CD4-positive, alpha-beta T cell treated with Interferon alpha-2 for 1 hour (primary cell): ENCODE results near the gene TMEM163.
A peak's percentile ranks its signal among the peaks of the same experiment; 100 is the strongest.
"Not testable (repeated sequence)": the region's sequence is repeated elsewhere in the genome, so short reads cannot be mapped to it uniquely, and the experiment has no call there.

Experiments used
- DNase-seq, 2 donors: peaks; one replicate each; pipeline ENCODE4 v3.0.0-alpha.2; 2020 to 2022

The TMEM163 gene

GRCh38 chr2:134718817-134719814, at the start of gene TMEM163:
Gene TMEM163 (minus strand): TSS chr2:134719000.
- peak; percentile 22 to 34 for DNase-seq

GRCh38 chr2:134766583-134766982, 47.8 kb upstream of the TMEM163 start:
- no peak for DNase-seq

- DNase-seq: no peak
These were observed 47.2 kb upstream of the TMEM163 start for GRCh38 chr2:134765987-134766386.

DNA sequence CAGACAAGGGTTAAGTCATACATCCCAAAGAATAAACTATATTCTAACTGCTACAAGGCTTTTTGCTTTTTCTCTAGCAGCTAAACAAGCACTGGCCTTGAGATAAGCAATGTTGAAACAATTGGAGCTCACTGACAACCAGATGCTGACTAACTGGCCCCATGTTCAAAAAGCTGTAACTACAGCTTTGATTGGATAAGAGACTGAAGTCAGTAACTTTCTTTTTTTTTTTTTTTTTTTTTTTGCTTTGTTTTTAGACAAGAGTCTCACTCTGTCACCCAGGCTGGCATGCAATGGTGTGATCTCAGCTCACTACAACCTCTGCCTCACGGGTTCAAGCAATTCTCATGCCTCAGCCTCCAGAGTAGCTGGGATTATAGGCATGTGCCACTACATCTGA, 45.4 kb upstream of the TMEM163 start:
- no peak for DNase-seq

GRCh38 chr2:134763164-134763710, 44.4 kb upstream of the TMEM163 start:
- no peak for DNase-seq

DNA sequence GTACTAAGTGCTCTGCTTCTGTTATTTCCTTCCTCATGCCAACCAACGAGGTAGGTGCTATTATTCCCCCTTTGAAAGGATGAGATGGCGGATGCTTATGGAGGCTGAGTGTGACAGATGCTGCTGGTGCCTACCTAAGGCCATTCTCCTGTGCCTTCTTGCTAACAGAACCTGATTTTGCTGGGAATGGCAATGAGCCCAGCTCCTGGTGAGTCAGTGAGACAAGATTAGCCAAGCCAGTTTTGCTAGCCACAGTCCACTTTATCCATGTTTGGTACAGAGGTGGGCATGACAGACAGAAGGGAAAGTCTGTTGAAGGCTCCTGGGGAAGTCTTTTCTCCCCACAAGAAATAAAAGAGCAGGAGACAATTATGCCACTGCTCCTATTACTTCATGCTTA, 43.7 kb upstream of the TMEM163 start:
- no peak for DNase-seq

GRCh38 chr2:134760385-134760784, 41.6 kb upstream of the TMEM163 start:
- DNase-seq: no peak

- DNase-seq: no peak
These were observed 39.8 kb upstream of the TMEM163 start for GRCh38 chr2:134758633-134759032.

- DNase-seq: not testable (repeated sequence)
These were observed 33.2 kb upstream of the TMEM163 start for GRCh38 chr2:134751981-134752380.

- DNase-seq: no peak
These were observed 26.7 kb upstream of the TMEM163 start for GRCh38 chr2:134745546-134745945.

DNA sequence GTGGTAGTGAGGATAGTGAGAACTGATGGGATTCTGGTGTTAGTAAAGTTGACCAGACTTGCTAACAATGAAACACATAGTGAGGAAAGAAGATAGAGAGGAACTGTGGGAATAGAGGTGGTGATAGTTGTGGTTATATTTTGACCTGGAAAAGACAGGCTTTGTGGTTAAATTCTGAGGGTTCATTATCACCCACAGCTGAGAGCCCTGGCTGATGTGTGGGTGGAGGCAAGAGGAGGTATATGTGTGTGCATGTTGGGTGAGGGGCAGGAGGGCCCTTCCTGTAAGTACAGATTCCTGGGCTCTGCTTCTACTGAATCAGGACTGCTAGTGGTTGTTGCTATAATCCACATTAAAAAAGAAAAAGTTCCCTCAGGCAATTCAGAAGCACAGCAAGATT, 26.2 kb upstream of the TMEM163 start:
- DNase-seq: no peak

DNA sequence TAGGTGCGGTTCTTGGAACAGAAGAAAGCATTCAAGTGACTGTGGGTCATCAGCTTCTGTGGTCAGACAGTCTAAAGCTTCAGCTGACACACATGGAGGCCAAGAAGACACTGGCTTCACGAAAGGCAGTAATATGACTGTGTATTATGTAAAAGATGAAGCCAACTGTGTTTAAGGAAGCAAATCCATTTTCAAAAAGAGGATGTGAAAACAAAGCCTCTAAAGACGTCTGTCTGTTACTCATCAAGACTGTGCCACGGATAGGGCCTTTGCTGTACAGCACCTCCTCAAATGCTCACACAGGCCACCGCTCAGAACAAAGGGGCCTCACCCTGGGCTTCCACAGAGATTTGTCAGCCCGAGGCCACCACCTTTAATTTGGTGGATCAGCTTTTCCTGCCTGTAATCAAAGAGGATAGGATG, 21.1 kb upstream of the TMEM163 start:
- DNase-seq: peak; percentile 14 to 69

GRCh38 chr2:134739236-134739878, 20.6 kb upstream of the TMEM163 start:
- DNase-seq: peak in 1 of 2 donors; percentile 35

- DNase-seq: no peak
These were observed 19.5 kb upstream of the TMEM163 start for GRCh38 chr2:134738141-134738870.

- DNase-seq: no peak
These were observed 18.9 kb upstream of the TMEM163 start for GRCh38 chr2:134737671-134738070.

DNA sequence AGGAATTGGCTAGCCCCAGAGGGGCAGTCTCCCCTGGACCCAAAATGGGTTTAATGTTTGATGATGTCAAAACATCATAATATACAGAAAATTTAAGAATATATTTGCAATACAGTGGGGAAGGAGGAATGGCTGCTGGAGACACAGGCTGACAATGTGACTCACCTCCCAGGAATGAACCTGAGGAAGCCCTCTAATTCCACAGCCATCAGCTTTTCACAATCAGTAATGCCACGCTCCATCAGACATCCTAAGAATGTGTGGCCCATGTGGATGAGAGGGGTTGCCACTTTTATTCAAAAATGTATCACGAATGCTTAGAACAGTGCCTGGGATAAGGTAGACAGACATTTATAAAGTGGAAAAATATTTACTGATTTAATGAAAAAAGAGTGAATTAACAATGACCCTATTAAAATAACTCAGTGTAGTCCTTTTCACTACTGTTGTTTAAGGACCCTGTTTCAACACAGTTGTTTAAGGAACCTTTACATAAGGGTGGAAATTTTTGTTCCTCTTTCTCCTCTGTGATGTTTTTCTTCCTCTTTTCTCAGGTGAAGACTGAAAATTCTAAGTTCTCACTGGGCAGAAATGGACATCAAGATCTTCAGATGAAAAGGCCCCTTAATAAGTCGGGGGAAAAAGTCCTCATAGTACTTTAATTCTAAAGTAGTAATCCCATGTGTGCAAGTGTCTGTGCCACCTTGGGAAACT, 17.5 kb upstream of the TMEM163 start:
- no peak for DNase-seq

DNA sequence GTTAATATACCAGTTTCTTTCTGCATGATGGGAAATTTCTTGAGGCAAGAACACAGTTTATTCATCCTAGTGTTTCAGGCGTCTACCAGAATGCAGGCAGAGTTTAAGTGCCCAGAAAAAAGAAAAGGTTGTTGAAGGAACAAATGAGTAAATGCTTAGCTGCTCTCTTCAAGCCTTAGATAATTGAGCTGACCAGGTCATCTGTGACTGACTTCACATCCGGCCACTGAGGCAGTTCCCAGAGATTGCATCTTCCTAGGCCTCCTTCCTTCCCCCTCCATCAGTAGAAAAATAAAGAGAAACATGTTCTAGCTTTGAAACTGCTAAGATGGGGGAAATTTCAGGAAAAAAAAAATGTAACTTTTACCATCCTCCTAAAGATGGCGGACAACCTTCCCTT, 9.4 kb upstream of the TMEM163 start:
- DNase-seq: no peak

DNA sequence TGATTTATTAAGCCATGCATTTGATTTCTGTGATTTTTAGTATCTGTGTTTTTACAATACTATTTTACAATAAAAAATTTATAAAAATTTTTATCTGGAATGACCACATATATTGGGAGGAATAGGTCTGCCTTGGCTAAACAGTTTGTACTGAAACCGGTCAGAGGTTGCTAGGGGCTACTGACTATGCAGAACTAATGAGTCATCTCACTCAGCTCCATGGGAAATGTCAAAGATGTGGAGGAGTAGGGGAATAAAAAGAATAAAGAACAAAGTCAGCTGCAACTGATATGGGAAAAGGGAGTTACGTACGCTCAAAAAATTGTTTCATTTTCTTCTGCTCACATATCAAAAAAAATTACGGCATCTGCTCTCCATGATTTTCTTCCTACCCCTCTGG, 8.6 kb upstream of the TMEM163 start:
- DNase-seq: no peak

DNA sequence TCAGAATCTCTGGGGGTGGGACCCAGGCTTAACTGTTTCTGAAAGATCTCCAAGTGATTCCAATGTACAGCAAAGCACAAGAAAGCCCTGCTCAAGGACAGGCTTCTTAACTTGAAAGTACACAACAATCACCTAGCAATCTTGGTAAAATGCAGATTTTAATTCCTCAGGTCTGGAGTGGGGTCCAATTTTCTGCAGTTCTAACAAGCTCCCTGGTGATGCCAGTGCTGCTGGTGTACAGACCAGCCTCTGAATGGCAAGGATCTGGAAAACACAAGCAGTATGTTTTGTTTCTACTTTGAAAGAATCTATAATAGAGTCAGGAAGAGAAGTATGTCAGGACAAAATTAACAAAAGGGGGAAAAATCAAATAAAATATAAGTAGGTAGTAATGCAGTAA, 7.8 kb upstream of the TMEM163 start:
- no peak for DNase-seq

DNA sequence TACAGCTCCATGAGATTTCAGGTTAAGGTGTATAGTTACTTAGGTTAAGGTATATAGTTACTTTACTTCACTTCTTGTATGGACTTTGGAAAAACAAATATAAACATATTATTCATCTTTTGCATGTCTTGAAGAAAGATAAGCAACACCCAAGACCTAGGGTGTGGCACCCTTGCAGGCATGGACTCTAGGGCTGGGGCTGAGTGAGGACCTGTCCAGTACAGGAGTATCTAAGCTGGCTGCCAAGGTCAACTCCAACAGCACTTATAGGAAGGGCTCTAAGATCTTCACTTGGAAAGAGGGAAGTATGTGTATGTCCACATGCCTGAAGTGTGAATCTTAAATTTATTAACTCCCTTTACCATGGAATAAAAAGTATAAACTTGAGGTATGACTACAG, 7.1 kb upstream of the TMEM163 start:
- DNase-seq: no peak

GRCh38 chr2:134724341-134724740, 5.5 kb upstream of the TMEM163 start:
- DNase-seq: no peak

- not testable (repeated sequence) for DNase-seq
These were observed 4.9 kb upstream of the TMEM163 start for GRCh38 chr2:134723742-134724141.
